K562 (cell line): ENCODE results near the gene PPAT. TPM values are rescaled to one million over a fixed set of nuclear protein-coding genes. Genes with fewer than 3 reads are reported as not detected.

Source experiments
- CREBBP ChIP-seq: IDR thresholded peaks from one replicate; pipeline ENCODE4 v1.6.1; 2012; ENCODE audit warnings: low read depth, mild to moderate bottlenecking, control low read depth, inconsistent platforms, low read length
- ELK1 ChIP-seq: sonication (generic); formaldehyde crosslinking; IDR thresholded peaks from 2 replicates; pipeline ENCODE4 v1.8.1; 2022; ENCODE audit warnings: missing genetic modification reagents
- ESRRB ChIP-seq: fragments of 250-450 bp; sonication (Bioruptor Pico); IDR thresholded peaks from 2 replicates; pipeline ENCODE4 v1.5.0; 2020; ENCODE audit warnings: mild to moderate bottlenecking, moderate library complexity, borderline replicate concordance
- FOXA1 ChIP-seq: fragments of 450-650 bp; IDR thresholded peaks from 2 replicates; pipeline ENCODE4 v1.6.1; 2016; ENCODE audit warnings: mild to moderate bottlenecking, borderline replicate concordance
- GTF2E2 ChIP-seq: fragments of 200-800 bp; sonication (Bioruptor generic); IDR thresholded peaks from 2 replicates; pipeline ENCODE4 v1.6.1; 2016; ENCODE audit warnings: missing genetic modification characterization, missing compliant biosample characterization
- MAFK ChIP-seq: IDR thresholded peaks from 2 replicates; pipeline ENCODE4 v1.6.1; 2011; ENCODE audit warnings: low read length, improper control_type of control experiment
- PHTF2 ChIP-seq: fragments of 250-450 bp; sonication (Bioruptor Pico); IDR thresholded peaks from 2 replicates; pipeline ENCODE4 v1.5.0; 2021; ENCODE audit warnings: mild to moderate bottlenecking
- RBM14 ChIP-seq: fragments of 200-400 bp; formaldehyde crosslinking; IDR thresholded peaks from 2 replicates; pipeline ENCODE4 v1.6.1; 2018; ENCODE audit warnings: low read depth, mild to moderate bottlenecking, low read length, moderate library complexity, borderline replicate concordance; ENCODE audit not compliant: insufficient read depth
- TAF9B ChIP-seq: fragments of 450-650 bp; IDR thresholded peaks from 2 replicates; pipeline ENCODE4 v1.6.1; 2018; ENCODE audit warnings: mild to moderate bottlenecking; ENCODE audit not compliant: partially characterized antibody
- ZNF121 ChIP-seq: sonication (generic); formaldehyde crosslinking; conservative IDR thresholded peaks from 2 replicates; pipeline ENCODE4 v1.8.0; 2022; ENCODE audit warnings: missing genetic modification reagents
- ZNF217 ChIP-seq: sonication (generic); formaldehyde crosslinking; IDR thresholded peaks from 2 replicates; pipeline ENCODE4 v1.8.0; 2022; ENCODE audit warnings: mild to moderate bottlenecking, missing genetic modification reagents
- ZNF586 ChIP-seq: fragments of 450-650 bp; formaldehyde crosslinking; conservative IDR thresholded peaks from 2 replicates; pipeline ENCODE4 v1.4.0; 2020; ENCODE audit warnings: mild to moderate bottlenecking, moderate library complexity
- polyA plus RNA-seq, 8 experiments: library from polyadenylated mRNA; depleted of rRNA in 4 of 8; stranded (reverse) in 5 of 8; unstranded in 3 of 8; fragments of >200 nt; fragmentation: Nextera tagmentation in 2 of 8; fragmentation: Illumina TruSeq in 1 of 8; extraction: Ambion mirVana in 2 of 8; extraction: Trizol in 1 of 8; gene quantifications; 2 replicates each; pipeline versions ENCODE4 v1.2.1 to v1.2.3, GENCODE V29; 2011 to 2014; ENCODE audit warnings: inconsistent platforms in 1 of 8, missing spikeins in 1 of 8
- total RNA-seq, 7 experiments: library from RNA; depleted of rRNA in 6 of 7; stranded (reverse); fragments of >200 nt in 6 of 7; fragmentation: Illumina TruSeq in 2 of 7; extraction: Trizol in 2 of 7; gene quantifications; 2 replicates each; pipeline versions ENCODE4 v1.2.1 to v1.2.3, GENCODE V29; 2011 to 2021; ENCODE audit warnings: low replicate concordance in 1 of 7
- TF ChIP-seq, protein P1 (sequence below), 2 experiments: fragments of 450-650 bp in 1 of 2; sonication (generic) in 1 of 2; formaldehyde crosslinking in 1 of 2; IDR thresholded peaks; 2 replicates each; pipeline versions ENCODE4 v1.7.1 to v1.9.0; 2016 to 2022; ENCODE audit warnings: inconsistent platforms in 1 of 2, mild to moderate bottlenecking in 1 of 2, missing genetic modification reagents in 1 of 2
- TF ChIP-seq, protein P2 (sequence below): fragments of 450-650 bp; formaldehyde crosslinking; IDR thresholded peaks from 2 replicates; pipeline ENCODE4 v1.4.0; 2020; ENCODE audit warnings: mild to moderate bottlenecking, mixed read lengths

The PPAT gene
- total and polyA plus RNA-seq, 9 of the 15 experiments (the other 6 are each of a cell fraction or from before 2014, with no cell fraction given), result 36.2 to 75.8 (median 55.5) TPM

GRCh38 chr4:56387023-56388001 is 48.1 kb downstream of the PPAT start, which contains the start of gene AASDH (continued):
- no peak for TF ChIP-seq PHTF2 (CRISPR knock-in tag)
- peak; percentile 84 for TF ChIP-seq TAF9B
- TF ChIP-seq CREBBP, result no peak
- TF ChIP-seq ELK1 (CRISPR knock-in tag), result no peak
- TF ChIP-seq MAFK, result peak; percentile 2; the same call in 1 of the 2 replicates
- TF ChIP-seq GTF2E2 (tag), result peak; percentile 93
- TF ChIP-seq ZNF121 (CRISPR knock-in tag), result no peak
- TF ChIP-seq, protein P1, sequence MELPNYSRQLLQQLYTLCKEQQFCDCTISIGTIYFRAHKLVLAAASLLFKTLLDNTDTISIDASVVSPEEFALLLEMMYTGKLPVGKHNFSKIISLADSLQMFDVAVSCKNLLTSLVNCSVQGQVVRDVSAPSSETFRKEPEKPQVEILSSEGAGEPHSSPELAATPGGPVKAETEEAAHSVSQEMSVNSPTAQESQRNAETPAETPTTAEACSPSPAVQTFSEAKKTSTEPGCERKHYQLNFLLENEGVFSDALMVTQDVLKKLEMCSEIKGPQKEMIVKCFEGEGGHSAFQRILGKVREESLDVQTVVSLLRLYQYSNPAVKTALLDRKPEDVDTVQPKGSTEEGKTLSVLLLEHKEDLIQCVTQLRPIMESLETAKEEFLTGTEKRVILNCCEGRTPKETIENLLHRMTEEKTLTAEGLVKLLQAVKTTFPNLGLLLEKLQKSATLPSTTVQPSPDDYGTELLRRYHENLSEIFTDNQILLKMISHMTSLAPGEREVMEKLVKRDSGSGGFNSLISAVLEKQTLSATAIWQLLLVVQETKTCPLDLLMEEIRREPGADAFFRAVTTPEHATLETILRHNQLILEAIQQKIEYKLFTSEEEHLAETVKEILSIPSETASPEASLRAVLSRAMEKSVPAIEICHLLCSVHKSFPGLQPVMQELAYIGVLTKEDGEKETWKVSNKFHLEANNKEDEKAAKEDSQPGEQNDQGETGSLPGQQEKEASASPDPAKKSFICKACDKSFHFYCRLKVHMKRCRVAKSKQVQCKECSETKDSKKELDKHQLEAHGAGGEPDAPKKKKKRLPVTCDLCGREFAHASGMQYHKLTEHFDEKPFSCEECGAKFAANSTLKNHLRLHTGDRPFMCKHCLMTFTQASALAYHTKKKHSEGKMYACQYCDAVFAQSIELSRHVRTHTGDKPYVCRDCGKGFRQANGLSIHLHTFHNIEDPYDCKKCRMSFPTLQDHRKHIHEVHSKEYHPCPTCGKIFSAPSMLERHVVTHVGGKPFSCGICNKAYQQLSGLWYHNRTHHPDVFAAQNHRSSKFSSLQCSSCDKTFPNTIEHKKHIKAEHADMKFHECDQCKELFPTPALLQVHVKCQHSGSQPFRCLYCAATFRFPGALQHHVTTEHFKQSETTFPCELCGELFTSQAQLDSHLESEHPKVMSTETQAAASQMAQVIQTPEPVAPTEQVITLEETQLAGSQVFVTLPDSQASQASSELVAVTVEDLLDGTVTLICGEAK (IDR thresholded peaks at IDR 0.05), result 0 out of 2 replicates have a peak, but pooled peaks have one; percentile 40
- TF ChIP-seq, protein P1 (CRISPR knock-in tag; IDR thresholded peaks at IDR 0.05), result no peak
- no peak for TF ChIP-seq ESRRB (CRISPR knock-in tag)
- no peak for TF ChIP-seq RBM14
- no peak for TF ChIP-seq ZNF586 (CRISPR knock-in tag)
- TF ChIP-seq ZNF217 (CRISPR knock-in tag), result no peak
- TF ChIP-seq, protein P2, sequence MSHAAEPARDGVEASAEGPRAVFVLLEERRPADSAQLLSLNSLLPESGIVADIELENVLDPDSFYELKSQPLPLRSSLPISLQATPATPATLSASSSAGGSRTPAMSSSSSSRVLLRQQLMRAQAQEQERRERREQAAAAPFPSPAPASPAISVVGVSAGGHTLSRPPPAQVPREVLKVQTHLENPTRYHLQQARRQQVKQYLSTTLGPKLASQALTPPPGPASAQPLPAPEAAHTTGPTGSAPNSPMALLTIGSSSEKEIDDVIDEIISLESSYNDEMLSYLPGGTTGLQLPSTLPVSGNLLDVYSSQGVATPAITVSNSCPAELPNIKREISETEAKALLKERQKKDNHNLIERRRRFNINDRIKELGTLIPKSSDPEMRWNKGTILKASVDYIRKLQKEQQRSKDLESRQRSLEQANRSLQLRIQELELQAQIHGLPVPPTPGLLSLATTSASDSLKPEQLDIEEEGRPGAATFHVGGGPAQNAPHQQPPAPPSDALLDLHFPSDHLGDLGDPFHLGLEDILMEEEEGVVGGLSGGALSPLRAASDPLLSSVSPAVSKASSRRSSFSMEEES (CRISPR knock-in tag), result no peak
- TF ChIP-seq FOXA1, result no peak
